HG02798 (cell line): ENCODE data around the gene CTIF.

ENCODE experiments used
- ATAC-seq: cut with Tn5 transposase; IDR thresholded peaks from one replicate; pipeline ENCODE4 v1.9.1; 2021; ENCODE audit warnings: mild to moderate bottlenecking; ENCODE audit not compliant: unreplicated experiment, poor library complexity

Gene CTIF

DNA sequence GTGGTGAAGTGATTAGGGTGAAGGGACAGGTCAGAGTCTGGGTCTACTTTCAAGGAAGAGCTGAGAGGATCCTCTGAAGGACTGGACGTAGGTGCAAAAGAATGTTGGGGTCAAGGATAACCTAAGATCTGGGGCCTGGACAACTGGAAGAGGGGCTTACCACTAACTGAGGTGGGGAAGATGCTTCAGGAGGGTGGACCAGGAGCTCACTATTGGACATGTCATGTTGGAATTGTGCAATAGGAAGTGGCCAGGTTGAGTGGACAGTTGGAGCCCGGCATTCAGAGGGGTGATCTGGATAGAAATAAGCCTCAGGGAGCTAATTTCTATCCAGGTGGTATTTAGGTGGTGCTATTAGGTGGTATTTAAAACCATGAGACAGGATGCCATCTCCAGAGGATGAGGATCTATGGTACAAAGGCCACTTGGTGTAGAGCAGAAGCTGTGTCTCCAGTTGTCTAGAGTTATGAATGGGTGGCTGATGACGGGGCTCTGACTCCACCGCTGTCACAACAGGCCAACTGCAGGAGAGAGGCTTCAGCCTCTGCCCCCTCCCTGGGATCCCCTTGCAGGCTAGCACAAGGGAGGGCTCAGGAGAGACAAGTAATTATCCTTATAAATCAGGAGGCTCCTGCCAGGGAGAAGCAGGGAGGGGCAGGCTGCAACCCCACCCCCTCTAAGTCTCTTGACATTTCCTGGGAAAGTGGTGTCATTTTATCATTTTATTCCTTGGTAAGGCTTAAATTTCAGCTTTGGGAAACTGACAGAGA, 254.0 kb downstream of the CTIF start:
- no peak for ATAC-seq

DNA sequence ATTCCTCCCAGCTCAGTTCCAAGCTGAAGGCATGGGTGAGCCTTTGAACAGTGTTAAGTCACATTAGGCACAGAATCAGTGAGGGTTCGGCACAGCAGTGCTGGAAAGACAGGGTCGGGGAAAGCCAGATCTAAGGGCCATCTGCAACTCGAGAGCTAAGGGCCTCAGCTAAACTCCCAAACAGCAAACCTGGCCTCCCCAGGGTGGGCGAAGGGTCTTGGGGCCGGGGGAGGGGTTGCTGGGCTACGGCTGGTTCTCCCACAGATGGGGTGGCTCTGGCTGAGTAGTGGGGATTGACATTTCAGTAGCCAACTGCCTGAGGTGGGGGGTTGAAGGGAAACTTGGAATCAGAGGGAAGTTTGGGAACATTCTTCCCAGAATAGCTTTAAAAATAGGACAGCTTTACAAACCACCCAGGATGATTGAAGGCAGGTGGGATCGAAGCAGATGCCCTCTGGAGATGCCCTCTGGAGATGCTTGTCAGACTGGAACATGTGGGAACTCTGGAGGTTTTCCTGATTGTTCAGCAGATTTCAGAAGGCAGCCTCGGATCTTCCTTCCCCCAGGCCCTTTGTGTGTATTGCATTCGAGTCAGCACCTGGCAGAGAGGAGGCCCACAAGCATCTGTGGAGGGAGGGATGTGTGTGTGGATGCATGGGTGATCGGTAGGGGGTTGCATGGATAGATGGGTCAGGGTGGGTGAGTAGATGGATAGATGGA, 255.6 kb downstream of the CTIF start:
- ATAC-seq: no peak

DNA sequence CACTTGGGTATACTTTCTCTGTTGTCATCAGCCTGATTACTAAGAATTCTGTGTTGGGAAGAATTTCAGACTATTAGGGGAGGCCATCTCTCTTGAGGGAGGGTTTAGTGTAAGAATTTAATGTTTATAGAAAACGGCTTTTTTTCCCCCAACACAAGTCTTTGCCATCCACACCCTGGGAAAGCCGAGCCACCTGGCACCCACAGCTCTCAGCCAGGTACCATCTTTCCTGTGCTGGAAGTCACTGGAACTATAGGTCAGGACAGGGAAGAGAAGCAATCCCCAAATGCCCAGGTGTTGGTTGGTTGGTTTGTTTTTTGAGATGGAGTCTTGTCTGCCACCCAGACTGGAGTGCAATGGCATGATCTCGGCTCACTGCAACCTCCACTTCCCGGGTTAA, 256.9 kb downstream of the CTIF start:
- ATAC-seq: no peak

DNA sequence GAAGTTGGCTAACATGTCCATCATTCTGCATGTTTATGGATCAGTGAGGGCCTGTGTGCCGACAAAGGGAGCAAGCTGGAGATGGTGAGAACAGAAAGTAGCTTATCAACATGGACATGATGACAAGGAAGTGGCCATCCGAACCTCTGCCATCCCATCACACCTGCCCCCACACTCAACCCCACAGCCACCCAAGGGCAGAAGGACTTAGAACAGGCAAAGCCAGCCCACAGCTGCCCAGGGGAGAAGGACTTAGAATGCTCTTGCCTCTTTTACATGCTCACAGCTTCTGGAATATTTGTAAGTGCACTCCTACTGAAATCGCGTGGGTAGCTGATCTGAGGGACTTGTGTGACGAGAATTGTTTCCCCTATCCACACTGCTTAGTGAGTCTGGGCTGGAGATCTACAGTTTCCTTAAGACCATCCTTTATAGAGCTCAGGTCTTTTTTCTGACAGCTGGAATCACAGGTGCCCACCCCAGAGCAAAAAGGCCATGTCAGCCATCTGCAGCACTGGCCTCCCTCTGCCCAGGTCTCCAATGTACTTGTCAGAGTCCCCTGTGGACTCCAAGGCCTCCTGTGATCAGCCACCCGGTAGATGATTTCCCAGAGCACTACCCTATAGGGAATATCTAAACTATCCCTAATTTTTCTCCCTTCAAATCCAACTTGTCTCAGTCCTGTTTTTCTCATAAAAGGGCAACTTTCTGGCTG, 257.8 kb downstream of the CTIF start:
- no peak for ATAC-seq

DNA sequence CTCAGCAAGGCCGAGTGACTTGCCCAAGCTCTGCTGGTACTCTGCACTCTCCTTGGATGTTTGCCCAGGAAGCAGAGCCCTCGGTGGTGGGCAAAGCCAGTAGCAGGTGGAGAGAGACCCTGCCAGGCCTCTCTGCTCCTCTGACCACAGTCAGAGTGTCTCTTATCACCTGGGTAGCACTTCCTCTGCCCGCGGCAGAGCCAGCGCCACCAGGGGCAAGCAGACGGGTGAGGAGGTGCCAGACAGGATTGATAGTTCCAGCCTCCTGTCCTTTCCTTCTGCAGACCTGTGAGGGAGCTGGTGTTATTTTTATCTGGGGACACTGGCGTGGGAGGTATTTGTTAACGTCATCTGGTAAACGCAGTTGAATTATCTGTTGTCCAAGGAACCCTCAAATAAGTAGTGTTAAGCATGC, 259.0 kb downstream of the CTIF start:
- no peak for ATAC-seq

DNA sequence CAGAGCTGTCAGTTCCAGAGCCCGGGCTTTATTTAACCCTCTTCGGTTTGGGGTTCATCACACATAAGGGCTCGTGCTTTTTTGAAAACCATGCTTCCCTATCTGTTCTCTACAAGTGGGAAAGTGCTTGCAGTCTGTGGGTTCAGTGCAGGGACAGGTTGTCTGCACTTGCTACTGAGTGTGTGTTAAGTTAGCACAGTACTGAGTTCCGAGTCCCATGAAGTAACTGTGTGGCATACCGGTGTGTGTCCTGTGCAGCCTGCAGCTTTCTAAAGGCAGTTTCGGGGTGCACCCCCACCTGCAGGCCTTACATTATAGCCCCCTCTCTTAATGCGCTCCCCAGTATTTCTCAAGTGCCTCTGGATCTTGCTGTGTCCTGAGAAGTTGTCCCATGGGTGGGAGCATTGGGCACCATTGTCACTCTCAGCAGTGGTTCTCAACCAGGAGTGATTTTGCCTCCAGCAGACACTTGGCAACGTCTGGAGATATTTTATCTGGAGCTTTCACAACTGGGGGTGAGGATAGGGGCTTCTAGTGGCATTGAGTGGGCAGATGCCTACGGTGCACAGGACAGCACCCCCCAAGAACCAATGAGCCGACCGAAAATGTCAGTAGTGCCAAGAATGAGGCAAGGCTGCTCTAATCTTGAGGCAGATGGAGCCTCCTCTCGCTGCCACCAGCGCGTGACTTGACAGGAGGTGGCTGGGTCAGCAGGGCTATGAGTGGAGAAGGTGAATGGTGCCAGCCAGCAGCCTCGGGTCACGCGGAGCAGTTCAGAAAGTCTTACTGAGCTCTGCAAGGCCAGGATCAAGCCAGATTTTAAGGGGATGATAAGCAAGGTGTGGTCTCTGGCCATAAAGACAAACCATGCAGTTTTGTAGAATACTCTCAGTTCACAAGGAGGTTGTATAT, 259.8 kb downstream of the CTIF start:
- ATAC-seq: no peak

DNA sequence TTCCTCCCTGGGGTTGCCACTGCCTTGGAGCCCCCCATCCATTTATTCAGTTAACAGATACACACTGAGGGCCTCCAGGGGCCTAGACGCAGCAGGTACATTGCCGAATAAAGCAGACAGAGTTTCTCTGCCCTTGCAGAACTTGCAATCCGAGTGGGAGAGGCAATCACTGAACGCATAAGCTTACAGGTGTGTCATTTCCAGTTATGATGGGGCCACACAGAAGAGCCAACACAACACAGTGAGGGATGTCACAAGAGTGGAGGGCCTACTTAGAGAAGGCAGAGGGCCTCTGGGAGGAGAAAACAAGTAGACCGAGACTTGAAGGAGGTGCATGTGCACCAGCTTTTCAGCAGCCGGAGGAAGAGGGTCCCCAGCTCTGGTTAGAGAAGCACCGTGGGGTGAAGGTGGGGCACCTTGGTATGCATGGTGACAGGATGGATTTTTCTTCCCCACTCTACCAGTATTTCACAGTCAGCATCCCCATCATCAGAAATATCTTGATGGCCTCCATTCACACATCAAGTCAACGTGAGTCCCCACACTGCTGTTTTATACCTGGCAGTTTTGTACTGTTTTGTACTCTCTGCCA, 261.0 kb downstream of the CTIF start:
- ATAC-seq: no peak

DNA sequence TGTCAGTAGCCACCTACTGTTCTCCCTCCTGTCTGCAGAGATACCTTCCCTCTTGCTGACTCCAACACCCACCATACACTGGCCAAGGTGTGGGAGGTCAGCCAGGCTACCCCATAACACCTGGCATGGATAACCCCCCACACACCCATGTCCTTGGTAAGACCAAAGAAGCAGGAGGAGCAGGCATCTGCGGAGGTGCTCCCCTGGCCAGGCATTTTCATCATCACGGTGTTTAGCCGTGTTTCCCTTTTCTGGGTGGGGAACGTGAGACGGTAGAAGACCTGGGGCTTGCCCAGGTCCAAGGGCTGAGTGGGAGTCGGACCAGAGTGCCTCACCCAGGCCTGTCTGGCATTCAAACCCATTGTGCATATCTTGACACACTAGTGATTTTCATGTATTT, 261.6 kb downstream of the CTIF start:
- no peak for ATAC-seq

DNA sequence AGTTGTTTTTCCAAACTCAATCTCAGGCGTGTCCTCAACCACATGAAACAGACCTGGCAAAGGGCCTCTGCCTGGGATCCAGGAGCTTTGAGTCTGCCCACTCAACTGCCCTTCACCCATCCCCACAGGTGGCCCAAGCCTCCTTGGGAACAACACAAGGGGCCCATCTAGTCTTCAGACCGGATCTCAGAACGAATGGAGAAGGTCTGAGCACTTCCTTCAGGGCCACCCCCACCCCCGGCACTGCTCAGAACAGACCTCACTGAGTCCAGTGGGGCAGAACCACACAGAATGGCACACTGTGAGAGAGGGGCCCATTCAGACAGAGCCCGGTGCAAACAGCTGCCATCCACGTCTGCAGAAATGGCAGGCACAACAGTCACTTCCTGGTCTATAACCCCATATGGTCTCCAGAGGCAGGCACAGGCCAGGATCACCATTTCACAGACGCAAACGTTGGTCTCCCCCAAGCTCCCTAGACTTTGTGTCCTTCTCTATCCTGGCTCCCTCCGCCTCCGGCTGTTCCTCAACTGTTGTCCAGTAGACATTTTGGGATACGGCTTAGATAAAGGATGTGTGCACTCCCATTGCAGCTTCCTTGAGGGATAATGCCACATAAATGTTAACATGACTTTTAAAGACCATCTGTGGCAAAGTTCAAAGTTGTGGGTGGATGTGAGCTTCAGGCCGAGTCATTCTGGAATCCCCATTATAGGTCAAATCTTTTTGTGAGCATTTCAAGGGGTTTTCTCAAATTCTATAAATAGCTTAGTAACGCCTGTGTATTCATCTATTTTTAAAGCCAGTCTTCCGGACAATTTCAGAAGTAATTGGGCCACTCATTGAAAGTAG, 262.3 kb downstream of the CTIF start:
- peak; percentile 51 for ATAC-seq

DNA sequence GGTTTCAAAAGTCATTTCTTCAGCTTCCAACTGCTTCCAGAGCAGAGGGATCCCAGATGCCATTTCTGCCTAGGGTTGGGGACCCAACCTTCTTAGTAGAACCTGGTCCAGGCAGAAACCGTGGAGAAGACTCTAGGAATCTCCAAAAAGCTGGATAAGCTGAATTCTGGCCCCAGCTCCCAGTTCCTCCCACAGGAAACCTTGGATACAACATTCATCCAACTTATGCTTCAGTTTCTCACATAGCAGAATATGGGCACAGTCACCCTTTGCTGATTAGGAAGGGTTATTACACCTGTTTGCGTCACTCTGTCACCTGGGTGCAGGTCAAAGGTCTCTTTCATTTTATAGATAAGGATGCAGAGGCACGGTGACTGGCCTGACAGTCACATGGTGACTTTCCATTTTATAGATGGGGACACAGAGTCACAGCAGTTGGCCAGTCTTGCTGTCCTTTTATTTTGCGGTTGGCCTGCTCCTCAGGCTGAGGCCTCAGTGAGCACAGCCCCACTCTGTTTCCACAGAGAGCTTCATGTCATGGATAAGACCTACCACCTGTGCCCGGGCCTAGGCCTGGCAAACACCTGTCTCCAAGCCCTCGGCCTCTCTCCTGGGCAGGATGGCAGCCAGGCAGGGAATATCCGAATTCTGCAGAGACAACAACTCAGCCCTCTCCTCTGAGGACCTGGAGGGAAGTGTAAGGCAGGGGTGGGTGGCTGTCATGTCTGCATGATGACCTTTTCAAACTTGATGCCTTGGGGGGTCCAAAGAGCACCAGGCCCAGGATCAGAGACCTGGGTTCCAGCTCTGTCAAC, 263.1 kb downstream of the CTIF start:
- ATAC-seq: no peak

DNA sequence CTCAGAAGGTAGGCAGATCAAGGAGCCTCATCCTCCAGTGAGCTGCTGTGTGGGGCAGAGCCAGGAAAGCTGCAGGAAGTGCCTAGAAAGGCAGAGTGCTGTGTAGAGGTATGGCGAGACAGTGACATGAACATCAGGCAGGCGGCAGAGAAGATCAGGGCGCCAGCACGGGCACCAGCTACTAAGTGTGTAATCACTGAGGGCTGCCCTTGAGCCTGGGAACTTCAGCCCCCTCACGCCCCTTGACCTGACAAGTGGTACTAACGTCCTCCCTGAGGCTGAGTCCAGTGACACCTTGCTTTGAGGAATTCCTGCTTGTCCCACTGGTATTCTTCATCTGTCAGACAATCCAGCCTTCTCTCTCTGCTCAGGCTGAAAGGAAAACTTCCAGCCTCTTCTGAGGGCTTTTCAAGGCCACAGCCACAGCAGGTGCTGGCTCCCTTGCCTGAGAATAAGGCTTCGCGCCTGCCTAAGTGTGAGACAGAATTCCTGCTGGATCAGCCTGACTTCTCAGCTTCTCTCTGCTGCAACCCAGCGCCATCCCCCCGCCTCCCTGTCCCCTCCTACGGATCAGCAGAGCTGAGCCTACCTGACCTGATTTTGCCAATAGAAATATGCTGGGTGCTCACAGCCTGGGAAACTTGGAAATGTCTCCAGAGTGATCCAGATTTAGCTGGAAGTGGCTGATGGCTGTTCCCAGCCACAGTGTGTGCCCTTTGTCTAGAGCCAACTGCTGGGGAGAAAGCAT, 263.9 kb downstream of the CTIF start:
- ATAC-seq: no peak

DNA sequence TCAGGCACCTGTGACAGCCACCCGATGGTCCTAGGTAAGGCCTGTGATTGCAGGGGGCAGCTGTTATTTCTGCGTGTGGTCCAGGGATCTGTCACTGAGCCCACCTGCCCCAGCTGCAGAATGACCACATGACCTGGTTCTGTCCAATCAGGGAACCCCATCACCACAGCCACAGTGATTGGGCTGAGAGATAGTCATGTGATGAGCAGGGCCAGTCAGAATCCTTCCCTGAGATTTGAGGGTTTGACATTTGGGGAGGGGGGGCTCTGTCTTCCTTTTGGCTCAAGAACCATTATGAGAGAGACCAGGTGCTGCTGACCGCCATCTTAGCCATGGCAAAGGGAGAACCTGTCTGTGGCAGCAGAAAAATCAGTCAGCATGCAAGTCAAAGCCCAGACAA, 264.7 kb downstream of the CTIF start:
- ATAC-seq: no peak

DNA sequence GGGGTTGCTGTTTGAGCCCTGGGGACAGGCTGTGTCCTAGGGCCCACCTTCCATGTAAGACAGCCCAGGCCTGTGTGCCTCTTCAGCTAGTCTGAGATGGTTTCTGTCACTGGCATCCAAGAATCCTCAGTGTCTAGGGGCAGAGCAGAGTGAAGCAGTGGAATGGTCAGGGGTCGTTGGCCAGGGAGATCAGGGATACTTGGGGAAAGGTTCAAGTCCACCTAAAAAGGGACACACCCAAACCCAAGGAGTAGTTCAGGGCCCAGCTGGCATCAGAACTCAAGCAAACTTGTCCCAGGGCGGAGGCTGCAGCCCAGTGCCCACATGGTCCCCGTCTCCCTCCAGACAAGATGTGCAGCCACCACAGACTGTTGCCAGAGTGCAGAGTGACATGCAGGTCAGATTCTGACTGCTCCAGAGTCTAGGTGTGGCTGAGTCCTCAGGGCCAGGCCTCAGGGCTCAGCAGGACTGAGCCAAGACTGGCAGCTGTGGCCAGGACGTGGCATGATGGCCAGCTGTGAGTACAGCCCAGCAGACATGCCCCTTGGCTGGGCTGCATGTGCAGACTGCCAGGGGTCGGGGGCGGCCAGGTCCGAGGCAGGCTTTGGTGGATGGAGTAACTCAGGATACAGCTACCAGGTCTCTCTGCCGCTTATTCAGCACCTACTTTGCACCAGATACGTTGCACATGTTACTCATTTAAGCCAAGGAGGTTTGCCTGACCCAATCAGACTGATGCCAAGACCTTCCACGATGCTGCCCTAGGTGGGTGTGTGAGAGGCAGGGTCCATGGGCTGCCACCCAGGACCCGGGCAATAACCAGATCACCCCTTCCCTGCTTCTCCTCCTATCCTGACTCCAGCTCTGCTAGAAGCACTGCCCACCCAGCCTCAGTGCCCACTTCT, 265.4 kb downstream of the CTIF start:
- ATAC-seq: no peak

DNA sequence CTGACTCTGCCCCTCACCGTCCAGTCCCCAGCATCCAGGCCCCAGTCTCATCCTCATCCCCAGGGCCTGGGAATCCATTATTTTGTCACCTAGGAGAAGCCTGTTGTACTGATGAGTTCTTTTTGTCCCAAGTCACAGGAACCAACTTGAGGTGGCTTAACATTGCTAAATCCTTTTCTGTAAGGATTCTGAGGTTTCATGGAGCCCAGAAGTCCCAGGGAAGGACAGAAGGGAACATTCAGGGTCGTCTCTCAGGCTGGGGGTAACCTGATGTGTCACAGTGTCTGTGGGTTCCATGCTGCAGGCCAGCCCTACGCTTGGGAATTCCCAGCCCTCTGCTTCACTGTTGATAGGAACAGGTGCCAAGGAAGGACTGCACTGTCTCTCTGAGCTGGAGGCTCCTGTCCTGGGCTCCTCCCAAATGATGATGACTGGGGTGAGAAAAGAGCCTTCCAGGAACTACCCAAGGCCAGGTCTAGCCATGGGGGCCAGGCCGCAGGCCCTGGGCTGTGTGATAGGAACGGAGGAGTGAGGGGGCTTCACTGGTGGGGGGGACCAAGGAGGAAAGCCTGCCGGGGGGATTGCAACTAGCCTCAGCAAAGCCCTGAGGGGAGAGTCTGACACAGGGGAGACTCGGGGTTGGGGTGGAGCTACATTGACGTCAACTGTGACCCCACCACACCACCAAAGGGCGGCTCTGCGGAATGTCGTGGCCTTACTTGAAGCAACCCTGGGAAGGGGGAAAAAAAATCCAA, 266.2 kb downstream of the CTIF start:
- no peak for ATAC-seq

DNA sequence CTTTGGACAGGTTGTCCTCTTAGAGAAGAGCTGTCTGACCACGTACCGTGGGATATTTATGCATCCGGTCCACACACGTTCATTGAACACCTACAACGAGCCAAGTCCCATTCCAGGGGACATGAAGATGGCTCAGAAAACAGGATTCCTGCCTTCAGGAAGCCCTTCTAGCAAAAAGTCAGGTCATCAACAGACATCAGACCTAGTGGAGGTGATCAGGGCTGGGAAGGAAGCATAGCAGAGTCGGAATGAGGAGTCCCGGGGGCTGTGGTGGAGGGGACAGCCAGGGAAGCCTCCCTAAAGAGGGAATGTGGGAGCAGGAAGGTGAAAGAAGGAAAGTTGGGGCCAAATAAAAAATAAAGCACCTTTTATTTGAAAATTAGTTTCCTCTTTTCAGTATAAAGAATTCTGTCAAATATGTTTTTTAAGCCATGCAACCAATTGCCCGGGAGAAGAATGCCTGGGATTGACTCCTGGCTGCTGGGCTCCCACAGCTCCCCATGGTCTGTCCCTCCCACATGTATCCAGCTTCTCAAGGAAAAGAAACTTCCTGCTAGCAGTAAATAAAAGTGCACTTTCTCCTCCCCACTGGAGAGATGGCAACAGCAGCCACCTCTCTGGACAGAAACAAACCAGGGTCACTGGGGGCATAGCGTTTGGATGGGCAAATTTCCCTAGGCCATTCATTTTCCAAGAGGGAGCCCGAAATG, 267.1 kb downstream of the CTIF start:
- no peak for ATAC-seq
